K562 (cell line): ENCODE results near the gene GHRH.

Experiments
- AFF4 ChIP-seq: sonication (generic); formaldehyde crosslinking; IDR thresholded peaks from 2 replicates; pipeline ENCODE4 v1.8.0; 2023; ENCODE audit warnings: mild to moderate bottlenecking, missing genetic modification reagents
- CTCF ChIP-seq, 3 experiments: IDR thresholded peaks in 2 of 3; conservative IDR thresholded peaks in 1 of 3; 2 replicates each; pipeline ENCODE4 v1.5.1; 2011 to 2012; ENCODE audit warnings: low read length in 3 of 3, mild to moderate bottlenecking in 3 of 3, control low read depth in 2 of 3, improper control_type of control experiment in 1 of 3, inconsistent platforms in 1 of 3, low read depth in 1 of 3, mixed read lengths in 1 of 3, moderate library complexity in 1 of 3; ENCODE audit not compliant: insufficient read depth in 2 of 3
- MLX ChIP-seq, 2 experiments: fragments of 450-650 bp in 1 of 2; sonication (generic) in 1 of 2; formaldehyde crosslinking; conservative IDR thresholded peaks; 2 replicates each; pipeline versions ENCODE4 v1.4.0 to v1.8.1; 2020 to 2022; ENCODE audit warnings: mild to moderate bottlenecking in 1 of 2, missing genetic modification reagents in 1 of 2
- ZFX ChIP-seq: sonication (generic); formaldehyde crosslinking; IDR thresholded peaks from 2 replicates; pipeline ENCODE4 v1.8.0; 2022; ENCODE audit warnings: mild to moderate bottlenecking, missing genetic modification reagents, moderate library complexity
- ZNF3 ChIP-seq: fragments of 250-450 bp; sonication (Bioruptor Pico); IDR thresholded peaks from 2 replicates; pipeline ENCODE4 v1.5.0; 2021; ENCODE audit warnings: mild to moderate bottlenecking, moderate library complexity

- TF ChIP-seq AFF4 (CRISPR knock-in tag): no peak
- TF ChIP-seq ZFX (CRISPR knock-in tag): no peak
- TF ChIP-seq MLX (CRISPR knock-in tag; conservative IDR thresholded peaks at IDR 0.05): no peak
- TF ChIP-seq CTCF (IDR thresholded peaks at IDR 0.05 in 2 of 3, conservative IDR thresholded peaks at IDR 0.05 in 1 of 3; ENCODE audit: insufficient read depth in 2 of 3, low read depth in 1 of 3, low read length in 3 of 3): no peak
- TF ChIP-seq ZNF3 (CRISPR knock-in tag): no peak
Observed at GRCh38 chr20:37274851-37275524, 13.4 kb upstream of the GHRH start.
